GM12878 (cell line): ENCODE data around the gene FAM186B.

Experiments used
- CBFB ChIP-seq: IDR thresholded peaks from 2 replicates; pipeline ENCODE4 v1.6.1; 2016; ENCODE audit warnings: antibody characterized with exemption, low read depth
- ZNF384 ChIP-seq: IDR thresholded peaks from 2 replicates; pipeline ENCODE4 v1.6.1; 2012; ENCODE audit warnings: low read depth, mild to moderate bottlenecking, low read length, improper control_type of control experiment, borderline replicate concordance
- ZZZ3 ChIP-seq: IDR thresholded peaks from 2 replicates; pipeline ENCODE4 v1.6.1; 2011; ENCODE audit warnings: low read depth; ENCODE audit not compliant: control insufficient read depth, insufficient read length
- TF ChIP-seq, protein P1 (sequence below): IDR thresholded peaks from 2 replicates; pipeline ENCODE4 v1.6.1; 2011; ENCODE audit warnings: borderline replicate concordance, low read depth, mild to moderate bottlenecking, moderate library complexity, low read length; ENCODE audit not compliant: insufficient read depth, poor library complexity, severe bottlenecking
- TF ChIP-seq, protein P2 (sequence below): fragments of 450-650 bp; formaldehyde crosslinking; IDR thresholded peaks from 2 replicates; pipeline ENCODE4 v1.4.0; 2020; ENCODE audit warnings: mild to moderate bottlenecking, moderate library complexity
- TF ChIP-seq, protein P3 (sequence below): IDR thresholded peaks from 2 replicates; pipeline ENCODE4 v1.6.1; 2012; ENCODE audit warnings: low read depth, low read length, improper control_type of control experiment
- TF ChIP-seq, protein P4 (sequence below): IDR thresholded peaks from 2 replicates; pipeline ENCODE4 v1.6.1; 2011; ENCODE audit warnings: low read depth, mild to moderate bottlenecking, low read length, moderate library complexity, borderline replicate concordance; ENCODE audit errors: extremely low read depth
- TF ChIP-seq, protein P5 (sequence below): fragments of 450-650 bp; IDR thresholded peaks from 2 replicates; pipeline ENCODE4 v1.6.1; 2018; ENCODE audit warnings: borderline replicate concordance, mild to moderate bottlenecking; ENCODE audit not compliant: partially characterized antibody

DNA sequence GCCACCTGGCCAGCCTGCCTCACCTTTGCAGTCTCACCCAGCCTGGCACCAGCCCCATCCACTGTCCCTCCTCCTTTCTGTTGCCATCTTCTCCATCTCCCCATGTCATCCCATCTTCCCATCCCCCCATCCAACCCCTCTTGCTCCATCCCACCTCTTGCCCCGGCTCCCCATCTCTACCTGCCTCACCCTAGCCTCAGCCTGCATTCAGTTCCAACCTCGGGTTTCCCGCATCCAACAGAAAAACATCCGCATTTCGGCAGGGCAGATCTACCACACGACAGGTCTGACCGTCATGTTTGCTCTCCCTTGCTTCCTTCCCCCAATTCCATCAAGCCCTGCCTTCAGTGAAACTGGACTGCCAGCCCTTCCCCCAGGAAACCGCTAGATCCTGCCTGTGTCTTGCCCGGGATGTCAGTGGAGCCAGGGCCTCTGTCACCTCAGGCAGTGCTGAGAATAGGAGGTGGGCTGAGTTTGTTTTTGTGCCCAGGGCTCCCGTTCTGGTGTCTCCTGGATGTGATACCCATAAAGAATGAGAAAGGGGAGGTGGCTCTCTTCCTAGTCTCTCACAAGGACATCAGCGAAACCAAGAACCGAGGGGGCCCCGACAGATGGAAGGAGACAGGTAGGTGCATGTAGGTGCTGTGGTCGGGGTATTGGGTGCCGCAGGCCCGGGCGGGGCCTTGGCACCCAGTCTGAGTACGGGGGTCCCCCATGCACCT lies 64.1 kb downstream of the FAM186B start:
- TF ChIP-seq, protein P1, sequence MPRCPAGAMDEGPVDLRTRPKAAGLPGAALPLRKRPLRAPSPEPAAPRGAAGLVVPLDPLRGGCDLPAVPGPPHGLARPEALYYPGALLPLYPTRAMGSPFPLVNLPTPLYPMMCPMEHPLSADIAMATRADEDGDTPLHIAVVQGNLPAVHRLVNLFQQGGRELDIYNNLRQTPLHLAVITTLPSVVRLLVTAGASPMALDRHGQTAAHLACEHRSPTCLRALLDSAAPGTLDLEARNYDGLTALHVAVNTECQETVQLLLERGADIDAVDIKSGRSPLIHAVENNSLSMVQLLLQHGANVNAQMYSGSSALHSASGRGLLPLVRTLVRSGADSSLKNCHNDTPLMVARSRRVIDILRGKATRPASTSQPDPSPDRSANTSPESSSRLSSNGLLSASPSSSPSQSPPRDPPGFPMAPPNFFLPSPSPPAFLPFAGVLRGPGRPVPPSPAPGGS = no peak
- TF ChIP-seq ZZZ3 (no peak), CBFB (no peak), ZNF384 (no peak)
- TF ChIP-seq, protein P2, sequence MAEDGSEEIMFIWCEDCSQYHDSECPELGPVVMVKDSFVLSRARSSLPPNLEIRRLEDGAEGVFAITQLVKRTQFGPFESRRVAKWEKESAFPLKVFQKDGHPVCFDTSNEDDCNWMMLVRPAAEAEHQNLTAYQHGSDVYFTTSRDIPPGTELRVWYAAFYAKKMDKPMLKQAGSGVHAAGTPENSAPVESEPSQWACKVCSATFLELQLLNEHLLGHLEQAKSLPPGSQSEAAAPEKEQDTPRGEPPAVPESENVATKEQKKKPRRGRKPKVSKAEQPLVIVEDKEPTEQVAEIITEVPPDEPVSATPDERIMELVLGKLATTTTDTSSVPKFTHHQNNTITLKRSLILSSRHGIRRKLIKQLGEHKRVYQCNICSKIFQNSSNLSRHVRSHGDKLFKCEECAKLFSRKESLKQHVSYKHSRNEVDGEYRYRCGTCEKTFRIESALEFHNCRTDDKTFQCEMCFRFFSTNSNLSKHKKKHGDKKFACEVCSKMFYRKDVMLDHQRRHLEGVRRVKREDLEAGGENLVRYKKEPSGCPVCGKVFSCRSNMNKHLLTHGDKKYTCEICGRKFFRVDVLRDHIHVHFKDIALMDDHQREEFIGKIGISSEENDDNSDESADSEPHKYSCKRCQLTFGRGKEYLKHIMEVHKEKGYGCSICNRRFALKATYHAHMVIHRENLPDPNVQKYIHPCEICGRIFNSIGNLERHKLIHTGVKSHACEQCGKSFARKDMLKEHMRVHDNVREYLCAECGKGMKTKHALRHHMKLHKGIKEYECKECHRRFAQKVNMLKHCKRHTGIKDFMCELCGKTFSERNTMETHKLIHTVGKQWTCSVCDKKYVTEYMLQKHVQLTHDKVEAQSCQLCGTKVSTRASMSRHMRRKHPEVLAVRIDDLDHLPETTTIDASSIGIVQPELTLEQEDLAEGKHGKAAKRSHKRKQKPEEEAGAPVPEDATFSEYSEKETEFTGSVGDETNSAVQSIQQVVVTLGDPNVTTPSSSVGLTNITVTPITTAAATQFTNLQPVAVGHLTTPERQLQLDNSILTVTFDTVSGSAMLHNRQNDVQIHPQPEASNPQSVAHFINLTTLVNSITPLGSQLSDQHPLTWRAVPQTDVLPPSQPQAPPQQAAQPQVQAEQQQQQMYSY (CRISPR knock-in tag) = no peak
- TF ChIP-seq, protein P3, sequence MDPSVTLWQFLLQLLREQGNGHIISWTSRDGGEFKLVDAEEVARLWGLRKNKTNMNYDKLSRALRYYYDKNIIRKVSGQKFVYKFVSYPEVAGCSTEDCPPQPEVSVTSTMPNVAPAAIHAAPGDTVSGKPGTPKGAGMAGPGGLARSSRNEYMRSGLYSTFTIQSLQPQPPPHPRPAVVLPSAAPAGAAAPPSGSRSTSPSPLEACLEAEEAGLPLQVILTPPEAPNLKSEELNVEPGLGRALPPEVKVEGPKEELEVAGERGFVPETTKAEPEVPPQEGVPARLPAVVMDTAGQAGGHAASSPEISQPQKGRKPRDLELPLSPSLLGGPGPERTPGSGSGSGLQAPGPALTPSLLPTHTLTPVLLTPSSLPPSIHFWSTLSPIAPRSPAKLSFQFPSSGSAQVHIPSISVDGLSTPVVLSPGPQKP = no peak
- TF ChIP-seq, protein P4, sequence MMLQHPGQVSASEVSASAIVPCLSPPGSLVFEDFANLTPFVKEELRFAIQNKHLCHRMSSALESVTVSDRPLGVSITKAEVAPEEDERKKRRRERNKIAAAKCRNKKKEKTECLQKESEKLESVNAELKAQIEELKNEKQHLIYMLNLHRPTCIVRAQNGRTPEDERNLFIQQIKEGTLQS = no peak
- TF ChIP-seq, protein P5, sequence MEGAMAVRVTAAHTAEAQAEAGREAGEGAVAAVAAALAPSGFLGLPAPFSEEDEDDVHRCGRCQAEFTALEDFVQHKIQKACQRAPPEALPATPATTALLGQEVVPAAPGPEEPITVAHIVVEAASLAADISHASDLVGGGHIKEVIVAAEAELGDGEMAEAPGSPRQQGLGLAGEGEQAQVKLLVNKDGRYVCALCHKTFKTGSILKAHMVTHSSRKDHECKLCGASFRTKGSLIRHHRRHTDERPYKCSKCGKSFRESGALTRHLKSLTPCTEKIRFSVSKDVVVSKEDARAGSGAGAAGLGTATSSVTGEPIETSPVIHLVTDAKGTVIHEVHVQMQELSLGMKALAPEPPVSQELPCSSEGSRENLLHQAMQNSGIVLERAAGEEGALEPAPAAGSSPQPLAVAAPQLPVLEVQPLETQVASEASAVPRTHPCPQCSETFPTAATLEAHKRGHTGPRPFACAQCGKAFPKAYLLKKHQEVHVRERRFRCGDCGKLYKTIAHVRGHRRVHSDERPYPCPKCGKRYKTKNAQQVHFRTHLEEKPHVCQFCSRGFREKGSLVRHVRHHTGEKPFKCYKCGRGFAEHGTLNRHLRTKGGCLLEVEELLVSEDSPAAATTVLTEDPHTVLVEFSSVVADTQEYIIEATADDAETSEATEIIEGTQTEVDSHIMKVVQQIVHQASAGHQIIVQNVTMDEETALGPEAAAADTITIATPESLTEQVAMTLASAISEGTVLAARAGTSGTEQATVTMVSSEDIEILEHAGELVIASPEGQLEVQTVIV = no peak
